Large intestine (tissue), 3 donors: ENCODE measurements around the gene RAB27B. TPM values are rescaled to one million over a fixed set of nuclear protein-coding genes. Genes with fewer than 3 reads are reported as not detected.
"Not testable (repeated sequence)": the region's sequence is repeated elsewhere in the genome, so short reads cannot be mapped to it uniquely, and the experiment has no call there.

Experiments used
- DNase-seq, 2 donors: peaks; one replicate each; pipeline versions ENCODE4 v3.0.0 to v3.0.0-alpha.2; 2013
- H3K27ac ChIP-seq: one replicate; pipeline ENCODE4 v1.5.1; 2013; ENCODE audit warnings: low read length
- H3K27me3 ChIP-seq: 2 replicates; pipeline ENCODE4 v1.6.1; 2013; ENCODE audit warnings: low read length; ENCODE audit not compliant: control insufficient read depth, insufficient read depth
- H3K36me3 ChIP-seq: 2 replicates; pipeline ENCODE4 v1.6.1; 2013; ENCODE audit warnings: low read length; ENCODE audit not compliant: control insufficient read depth, insufficient read depth
- H3K4me1 ChIP-seq: one replicate; pipeline ENCODE4 v1.6.1; 2013; ENCODE audit warnings: low read length; ENCODE audit not compliant: control insufficient read depth, insufficient read depth
- H3K4me3 ChIP-seq: one replicate; pipeline ENCODE4 v1.5.1; 2013; ENCODE audit warnings: low read length
- H3K9me3 ChIP-seq: one replicate; pipeline ENCODE4 v1.6.1; 2013; ENCODE audit warnings: mild to moderate bottlenecking, low read depth, low read length, moderate library complexity; ENCODE audit not compliant: control insufficient read depth
- WGBS: methylation state at CpG from one replicate; pipeline ENCODE4 v1.1.5; 2013; ENCODE audit warnings: low lambda C conversion rate; ENCODE audit not compliant: insufficient coverage; 5-methylcytosine and 5-hydroxymethylcytosine counted together
- polyA plus RNA-seq: library from polyadenylated mRNA; unstranded; fragments of 120-200 nt; gene quantifications from one replicate; pipeline ENCODE4 v1.2.1, GENCODE V29; 2013

Gene RAB27B
- polyA plus RNA-seq, 1 donor: 9.6 TPM

GRCh38 chr18:54813977-54814565 is 14.2 kb upstream of the RAB27B start:
- WGBS: 83% methylated on average over 1 of the region's 1 CpG
- Histone ChIP-seq H3K36me3 (no peaks in the 10 kb centered on the region), H3K27me3 (no peaks in the 10 kb centered on the region), H3K9me3 (no peaks in the 10 kb centered on the region), H3K4me3 (no peak overlapping the region), H3K4me1 (no peaks in the 10 kb centered on the region), H3K27ac (no peak overlapping the region)
- no peak for DNase-seq

DNA sequence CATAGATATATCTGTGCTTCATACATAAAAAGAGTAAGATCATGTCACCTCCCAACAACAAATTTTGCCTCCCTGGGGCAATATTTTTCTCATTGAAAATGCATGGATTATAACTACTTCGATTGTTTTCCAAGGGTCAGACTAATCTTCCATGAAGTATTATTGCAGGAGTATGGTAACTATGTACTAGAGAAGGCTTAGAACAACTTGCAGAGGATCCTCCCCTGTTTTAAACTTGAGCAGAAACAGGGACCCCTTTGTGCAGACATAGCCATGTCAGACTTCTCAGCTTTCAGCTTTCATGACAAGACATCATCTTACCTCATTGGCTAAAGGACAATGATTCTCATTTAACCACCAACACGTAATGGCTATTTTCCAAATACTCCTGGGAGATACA is 13.2 kb upstream of the RAB27B start:
- Histone ChIP-seq H3K4me1 (no peaks in the 10 kb centered on the region), H3K4me3 (no peak overlapping the region), H3K9me3 (no peaks in the 10 kb centered on the region), H3K36me3 (no peaks in the 10 kb centered on the region), H3K27me3 (no peaks in the 10 kb centered on the region), H3K27ac (no peak overlapping the region)
- WGBS: no CpG with 5 or more reads among the region's 2 CpGs
- DNase-seq: no peak

DNA sequence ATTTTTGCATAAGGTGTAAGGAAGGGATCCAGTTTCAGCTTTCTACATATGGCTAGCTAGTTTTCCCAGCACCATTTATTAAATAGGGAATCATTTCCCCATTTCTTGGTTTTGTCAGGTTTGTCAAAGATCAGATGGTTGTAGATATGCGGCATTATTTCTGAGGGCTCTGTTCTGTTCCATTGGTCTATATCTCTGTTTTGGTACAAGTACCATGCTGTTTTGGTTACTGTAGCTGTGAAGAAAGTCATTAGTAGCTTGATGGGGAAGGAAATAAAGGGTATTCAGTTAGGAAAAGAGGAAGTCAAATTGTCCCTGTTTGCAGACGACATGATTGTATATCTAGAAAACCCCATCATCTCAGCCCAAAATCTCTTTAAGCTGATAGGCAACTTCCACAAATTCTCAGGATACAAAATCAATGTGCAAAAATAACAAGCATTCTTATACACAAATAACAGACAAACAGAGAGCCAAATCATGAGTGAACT is 7.4 kb upstream of the RAB27B start:
- not testable (repeated sequence) for H3K4me3 ChIP-seq, H3K27me3 ChIP-seq, H3K27ac ChIP-seq, H3K4me1 ChIP-seq, H3K36me3 ChIP-seq, DNase-seq, H3K9me3 ChIP-seq
- WGBS: no CpG with 5 or more reads among the region's 2 CpGs

GRCh38 chr18:54822872-54823845 is 5.1 kb upstream of the RAB27B start:
- Histone ChIP-seq H3K27ac (no peak overlapping the region), H3K4me3 (no peak overlapping the region), H3K4me1 (peaks cover 4% of the 10 kb centered on the region), H3K36me3 (no peaks in the 10 kb centered on the region), H3K9me3 (no peaks in the 10 kb centered on the region), H3K27me3 (no peaks in the 10 kb centered on the region)
- 80% methylated on average over 1 of the region's 6 CpGs for WGBS
- DNase-seq: no peak

- Histone ChIP-seq H3K27ac (no peak overlapping the region), H3K9me3 (no peaks in the 10 kb centered on the region), H3K27me3 (no peaks in the 10 kb centered on the region), H3K36me3 (no peaks in the 10 kb centered on the region), H3K4me1 (peaks cover 10% of the 10 kb centered on the region), H3K4me3 (no peak overlapping the region)
- WGBS: 100% methylated on average over 1 of the region's 1 CpG
- no peak for DNase-seq
Observed at GRCh38 chr18:54824761-54825160, 3.5 kb upstream of the RAB27B start.

GRCh38 chr18:54825601-54826344 is 2.5 kb upstream of the RAB27B start:
- no peak overlapping the region for H3K27ac ChIP-seq
- 83% methylated on average over 2 of the region's 2 CpGs for WGBS
- H3K4me3 ChIP-seq: no peak overlapping the region
- no peak for DNase-seq
- no peaks in the 10 kb centered on the region for H3K36me3 ChIP-seq
- no peaks in the 10 kb centered on the region for H3K27me3 ChIP-seq
- peaks cover 10% of the 10 kb centered on the region for H3K4me1 ChIP-seq
- H3K9me3 ChIP-seq: no peaks in the 10 kb centered on the region

- DNase-seq: no peak
- Histone ChIP-seq H3K4me1 (peaks cover 10% of the 10 kb centered on the region), H3K27ac (peak overlapping the region; percentile 73), H3K36me3 (no peaks in the 10 kb centered on the region), H3K9me3 (no peaks in the 10 kb centered on the region), H3K4me3 (peak overlapping the region; percentile 63), H3K27me3 (no peaks in the 10 kb centered on the region)
- no CpG with 5 or more reads among the region's 2 CpGs for WGBS
Observed at GRCh38 chr18:54828986-54829385, 709 bp downstream of the RAB27B start.

- Histone ChIP-seq H3K27me3 (no peaks in the 10 kb centered on the region), H3K9me3 (no peaks in the 10 kb centered on the region), H3K36me3 (no peaks in the 10 kb centered on the region), H3K4me1 (peaks cover 10% of the 10 kb centered on the region), H3K27ac (peak overlapping the region; percentile 15), H3K4me3 (no peak overlapping the region)
- no CpG with 5 or more reads among the region's 1 CpG for WGBS
- peak in 1 of 2 donors; percentile 62 for DNase-seq
Observed at GRCh38 chr18:54829856-54830255, 1.6 kb downstream of the RAB27B start.

- Histone ChIP-seq H3K9me3 (no peaks in the 10 kb centered on the region), H3K27me3 (no peaks in the 10 kb centered on the region), H3K27ac (peak overlapping the region; percentile 15), H3K36me3 (no peaks in the 10 kb centered on the region), H3K4me3 (no peak overlapping the region), H3K4me1 (peaks cover 10% of the 10 kb centered on the region)
- DNase-seq: no peak
- no CpG with 5 or more reads among the region's 1 CpG for WGBS
Observed at GRCh38 chr18:54830260-54830659, 2.0 kb downstream of the RAB27B start.

GRCh38 chr18:54830866-54831265 is 2.6 kb downstream of the RAB27B start:
- WGBS: no CpG with 5 or more reads among the region's 2 CpGs
- no peak overlapping the region for H3K4me3 ChIP-seq
- no peaks in the 10 kb centered on the region for H3K27me3 ChIP-seq
- H3K36me3 ChIP-seq: no peaks in the 10 kb centered on the region
- DNase-seq: no peak
- H3K4me1 ChIP-seq: peaks cover 10% of the 10 kb centered on the region
- no peaks in the 10 kb centered on the region for H3K9me3 ChIP-seq
- no peak overlapping the region for H3K27ac ChIP-seq
